ENCODE measurements around the gene SOD1.

DNA sequence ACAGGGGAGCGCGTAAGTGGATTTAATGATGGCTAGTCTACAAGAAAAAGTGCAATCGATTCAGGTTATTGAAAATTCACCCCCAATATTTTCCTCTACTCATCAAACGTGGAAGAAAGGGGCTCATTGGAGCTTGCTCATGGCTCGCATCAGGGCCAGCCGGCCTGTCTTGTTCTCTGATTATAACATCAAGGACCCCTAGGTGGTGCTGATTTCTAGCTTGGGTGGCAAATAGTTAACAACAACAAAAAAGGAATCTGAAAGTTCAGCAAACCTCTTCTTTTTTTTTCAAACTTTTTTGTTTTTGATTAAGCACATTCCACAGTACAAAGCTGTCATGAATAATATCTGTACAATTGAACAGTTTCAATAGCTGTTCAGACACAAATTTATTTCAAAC lies 35.8 kb upstream of the SOD1 start:
- TF ChIP-seq YY1 (IDR thresholded peaks at IDR 0.05; ENCODE audit: insufficient read depth, insufficient read length) (no peak), SUZ12 (IDR thresholded peaks at IDR 0.05; ENCODE audit: extremely low read depth, insufficient read depth, insufficient read length) (no peak)
